Measurements from ENCODE around the gene SLC26A8. TPM values are rescaled to one million over a fixed set of nuclear protein-coding genes. Genes with fewer than 3 reads are reported as not detected.

The SLC26A8 gene
- total and polyA plus RNA-seq, 4 donors: 0.03 to 0.33 (median 0.18) TPM

DNA sequence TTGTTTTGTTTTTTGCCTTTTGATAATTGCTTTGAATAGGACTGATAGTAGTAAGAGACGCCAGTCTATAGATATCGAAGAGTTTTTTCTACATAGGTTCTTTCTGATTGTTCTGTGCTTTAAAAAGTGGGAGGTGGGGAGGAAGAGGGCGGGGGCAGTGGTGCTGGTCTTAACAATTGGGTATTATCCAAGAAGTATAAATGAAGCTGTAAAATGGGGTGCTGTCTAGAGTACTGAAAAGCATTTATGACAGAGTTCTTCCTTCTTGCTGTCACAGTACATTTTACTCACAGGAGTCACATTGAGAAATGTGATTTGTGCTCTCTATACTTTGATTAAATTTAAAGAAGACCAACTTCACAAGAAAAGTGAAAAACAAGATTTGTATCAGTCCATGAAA lies 44.1 kb upstream of the SLC26A8 start:
- Histone ChIP-seq H3K9me3 (ENCODE audit: control insufficient read depth in 4 of 4, low read length in 3 of 4) (no peaks in the 10 kb centered on the region), H3K9ac (ENCODE audit: low read depth in 1 of 2, low read length in 2 of 2) (no peak overlapping the region), H3K4me3 (ENCODE audit: low read depth in 1 of 3, low read length in 3 of 3) (no peak overlapping the region), H3K27me3 (ENCODE audit: control insufficient read depth in 4 of 4, insufficient read depth in 4 of 4, low read length in 3 of 4) (no peaks in the 10 kb centered on the region), H3K27ac (ENCODE audit: low read depth in 1 of 2, low read length in 2 of 2) (no peak overlapping the region), H3K36me3 (ENCODE audit: control insufficient read depth in 4 of 4, insufficient read depth in 3 of 4, low read depth in 1 of 4, low read length in 3 of 4) (no peaks in the 10 kb centered on the region), H3K4me1 (ENCODE audit: control insufficient read depth in 4 of 4, insufficient read depth in 4 of 4, low read length in 3 of 4) (peaks cover 8 to 41% (median 27%) of the 10 kb centered on the region in 4 donors)
- 93% methylated on average over 3 of the region's 3 CpGs for WGBS
- TF ChIP-seq EGR1 (IDR thresholded peaks at IDR 0.05; ENCODE audit: low read depth in 2 of 2) (no peak), GABPA (IDR thresholded peaks at IDR 0.05 in 1 of 2, conservative IDR thresholded peaks at IDR 0.05 in 1 of 2) (no peak), FOXA1 (IDR thresholded peaks at IDR 0.05) (no peak), RXRA (IDR thresholded peaks at IDR 0.05) (no peak), JUND (IDR thresholded peaks at IDR 0.05) (no peak), SP1 (IDR thresholded peaks at IDR 0.05) (no peak), TAF1 (conservative IDR thresholded peaks at IDR 0.05) (no peak), RAD21 (IDR thresholded peaks at IDR 0.05) (no peak)
- TF ChIP-seq, protein P1, sequence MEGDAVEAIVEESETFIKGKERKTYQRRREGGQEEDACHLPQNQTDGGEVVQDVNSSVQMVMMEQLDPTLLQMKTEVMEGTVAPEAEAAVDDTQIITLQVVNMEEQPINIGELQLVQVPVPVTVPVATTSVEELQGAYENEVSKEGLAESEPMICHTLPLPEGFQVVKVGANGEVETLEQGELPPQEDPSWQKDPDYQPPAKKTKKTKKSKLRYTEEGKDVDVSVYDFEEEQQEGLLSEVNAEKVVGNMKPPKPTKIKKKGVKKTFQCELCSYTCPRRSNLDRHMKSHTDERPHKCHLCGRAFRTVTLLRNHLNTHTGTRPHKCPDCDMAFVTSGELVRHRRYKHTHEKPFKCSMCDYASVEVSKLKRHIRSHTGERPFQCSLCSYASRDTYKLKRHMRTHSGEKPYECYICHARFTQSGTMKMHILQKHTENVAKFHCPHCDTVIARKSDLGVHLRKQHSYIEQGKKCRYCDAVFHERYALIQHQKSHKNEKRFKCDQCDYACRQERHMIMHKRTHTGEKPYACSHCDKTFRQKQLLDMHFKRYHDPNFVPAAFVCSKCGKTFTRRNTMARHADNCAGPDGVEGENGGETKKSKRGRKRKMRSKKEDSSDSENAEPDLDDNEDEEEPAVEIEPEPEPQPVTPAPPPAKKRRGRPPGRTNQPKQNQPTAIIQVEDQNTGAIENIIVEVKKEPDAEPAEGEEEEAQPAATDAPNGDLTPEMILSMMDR (IDR thresholded peaks at IDR 0.05; ENCODE audit: low read depth, low read length, missing input control): no peak
- TF ChIP-seq, protein P2, sequence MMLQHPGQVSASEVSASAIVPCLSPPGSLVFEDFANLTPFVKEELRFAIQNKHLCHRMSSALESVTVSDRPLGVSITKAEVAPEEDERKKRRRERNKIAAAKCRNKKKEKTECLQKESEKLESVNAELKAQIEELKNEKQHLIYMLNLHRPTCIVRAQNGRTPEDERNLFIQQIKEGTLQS (IDR thresholded peaks at IDR 0.05): no peak
- TF ChIP-seq, protein P3, sequence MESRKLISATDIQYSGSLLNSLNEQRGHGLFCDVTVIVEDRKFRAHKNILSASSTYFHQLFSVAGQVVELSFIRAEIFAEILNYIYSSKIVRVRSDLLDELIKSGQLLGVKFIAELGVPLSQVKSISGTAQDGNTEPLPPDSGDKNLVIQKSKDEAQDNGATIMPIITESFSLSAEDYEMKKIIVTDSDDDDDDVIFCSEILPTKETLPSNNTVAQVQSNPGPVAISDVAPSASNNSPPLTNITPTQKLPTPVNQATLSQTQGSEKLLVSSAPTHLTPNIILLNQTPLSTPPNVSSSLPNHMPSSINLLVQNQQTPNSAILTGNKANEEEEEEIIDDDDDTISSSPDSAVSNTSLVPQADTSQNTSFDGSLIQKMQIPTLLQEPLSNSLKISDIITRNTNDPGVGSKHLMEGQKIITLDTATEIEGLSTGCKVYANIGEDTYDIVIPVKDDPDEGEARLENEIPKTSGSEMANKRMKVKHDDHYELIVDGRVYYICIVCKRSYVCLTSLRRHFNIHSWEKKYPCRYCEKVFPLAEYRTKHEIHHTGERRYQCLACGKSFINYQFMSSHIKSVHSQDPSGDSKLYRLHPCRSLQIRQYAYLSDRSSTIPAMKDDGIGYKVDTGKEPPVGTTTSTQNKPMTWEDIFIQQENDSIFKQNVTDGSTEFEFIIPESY (IDR thresholded peaks at IDR 0.05): no peak
- DNase-seq (ENCODE audit: low spot score): no peak

DNA sequence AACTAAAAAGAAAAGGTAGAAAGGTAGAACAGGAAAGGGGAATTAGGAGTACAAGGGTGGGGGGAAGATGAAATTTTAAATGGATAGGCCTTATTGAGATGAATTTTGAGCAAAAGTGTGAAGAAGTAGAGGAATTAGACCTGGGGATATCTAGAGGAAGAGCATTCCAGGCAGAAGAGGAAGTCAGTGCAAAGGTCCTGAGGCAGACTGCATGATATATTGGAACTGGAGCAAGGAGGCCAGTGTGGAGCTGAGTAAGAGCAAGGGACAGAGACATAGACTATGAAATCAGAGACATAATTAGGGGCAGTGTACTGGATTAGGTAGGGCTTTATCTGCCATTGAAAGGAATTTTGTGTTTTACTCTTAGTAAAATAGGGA lies 43.6 kb upstream of the SLC26A8 start:
- Histone ChIP-seq H3K4me3 (ENCODE audit: low read depth in 1 of 3, low read length in 3 of 3) (no peak overlapping the region), H3K27ac (ENCODE audit: low read depth in 1 of 2, low read length in 2 of 2) (no peak overlapping the region), H3K4me1 (ENCODE audit: control insufficient read depth in 4 of 4, insufficient read depth in 4 of 4, low read length in 3 of 4) (peaks cover 11 to 43% (median 28%) of the 10 kb centered on the region in 4 donors), H3K27me3 (ENCODE audit: control insufficient read depth in 4 of 4, insufficient read depth in 4 of 4, low read length in 3 of 4) (no peaks in the 10 kb centered on the region), H3K9ac (ENCODE audit: low read depth in 1 of 2, low read length in 2 of 2) (no peak overlapping the region), H3K9me3 (ENCODE audit: control insufficient read depth in 4 of 4, low read length in 3 of 4) (no peaks in the 10 kb centered on the region), H3K36me3 (ENCODE audit: control insufficient read depth in 4 of 4, insufficient read depth in 3 of 4, low read depth in 1 of 4, low read length in 3 of 4) (no peaks in the 10 kb centered on the region)
- no peak for DNase-seq (ENCODE audit: low spot score)
- TF ChIP-seq RAD21 (IDR thresholded peaks at IDR 0.05) (no peak), HNF4A (conservative IDR thresholded peaks at IDR 0.05) (no peak), EGR1 (IDR thresholded peaks at IDR 0.05; ENCODE audit: low read depth in 2 of 2) (no peak), GABPA (IDR thresholded peaks at IDR 0.05 in 1 of 2, conservative IDR thresholded peaks at IDR 0.05 in 1 of 2) (no peak), SP1 (IDR thresholded peaks at IDR 0.05) (no peak), JUND (IDR thresholded peaks at IDR 0.05) (no peak), NR2F2 (IDR thresholded peaks at IDR 0.05) (no peak), HNF4G (IDR thresholded peaks at IDR 0.05) (no peak), TAF1 (conservative IDR thresholded peaks at IDR 0.05) (no peak)
- TF ChIP-seq, protein P3 (IDR thresholded peaks at IDR 0.05): no peak
- TF ChIP-seq, protein P2 (IDR thresholded peaks at IDR 0.05): no peak
- TF ChIP-seq, protein P4, sequence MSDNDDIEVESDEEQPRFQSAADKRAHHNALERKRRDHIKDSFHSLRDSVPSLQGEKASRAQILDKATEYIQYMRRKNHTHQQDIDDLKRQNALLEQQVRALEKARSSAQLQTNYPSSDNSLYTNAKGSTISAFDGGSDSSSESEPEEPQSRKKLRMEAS (IDR thresholded peaks at IDR 0.05): no peak
- TF ChIP-seq, protein P5, sequence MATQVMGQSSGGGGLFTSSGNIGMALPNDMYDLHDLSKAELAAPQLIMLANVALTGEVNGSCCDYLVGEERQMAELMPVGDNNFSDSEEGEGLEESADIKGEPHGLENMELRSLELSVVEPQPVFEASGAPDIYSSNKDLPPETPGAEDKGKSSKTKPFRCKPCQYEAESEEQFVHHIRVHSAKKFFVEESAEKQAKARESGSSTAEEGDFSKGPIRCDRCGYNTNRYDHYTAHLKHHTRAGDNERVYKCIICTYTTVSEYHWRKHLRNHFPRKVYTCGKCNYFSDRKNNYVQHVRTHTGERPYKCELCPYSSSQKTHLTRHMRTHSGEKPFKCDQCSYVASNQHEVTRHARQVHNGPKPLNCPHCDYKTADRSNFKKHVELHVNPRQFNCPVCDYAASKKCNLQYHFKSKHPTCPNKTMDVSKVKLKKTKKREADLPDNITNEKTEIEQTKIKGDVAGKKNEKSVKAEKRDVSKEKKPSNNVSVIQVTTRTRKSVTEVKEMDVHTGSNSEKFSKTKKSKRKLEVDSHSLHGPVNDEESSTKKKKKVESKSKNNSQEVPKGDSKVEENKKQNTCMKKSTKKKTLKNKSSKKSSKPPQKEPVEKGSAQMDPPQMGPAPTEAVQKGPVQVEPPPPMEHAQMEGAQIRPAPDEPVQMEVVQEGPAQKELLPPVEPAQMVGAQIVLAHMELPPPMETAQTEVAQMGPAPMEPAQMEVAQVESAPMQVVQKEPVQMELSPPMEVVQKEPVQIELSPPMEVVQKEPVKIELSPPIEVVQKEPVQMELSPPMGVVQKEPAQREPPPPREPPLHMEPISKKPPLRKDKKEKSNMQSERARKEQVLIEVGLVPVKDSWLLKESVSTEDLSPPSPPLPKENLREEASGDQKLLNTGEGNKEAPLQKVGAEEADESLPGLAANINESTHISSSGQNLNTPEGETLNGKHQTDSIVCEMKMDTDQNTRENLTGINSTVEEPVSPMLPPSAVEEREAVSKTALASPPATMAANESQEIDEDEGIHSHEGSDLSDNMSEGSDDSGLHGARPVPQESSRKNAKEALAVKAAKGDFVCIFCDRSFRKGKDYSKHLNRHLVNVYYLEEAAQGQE (IDR thresholded peaks at IDR 0.05): no peak

Measured in liver (tissue), 9 donors.